Activated CD8-positive, alpha-beta T cell treated with anti-CD3 and anti-CD28 coated beads, Interleukin-2, amount 10 ng/mL, durations not matched to agents 7 days and 5 days (primary cell): Measurements from ENCODE around the gene NTMT2. TPM values are rescaled to one million over a fixed set of nuclear protein-coding genes. Genes with fewer than 3 reads are reported as not detected.

Experiments
- ATAC-seq: fragments of 150-1000 bp; cut with Tn5 transposase; one replicate; pipeline ENCODE4 v1.10.0; 2021; ENCODE audit warnings: moderate library complexity
- CTCF ChIA-PET: fragments of 350-600 bp; sonication (Branson Sonifier 250); formaldehyde crosslinking; loops from one replicate; lab custom pipeline; 2021; ENCODE audit warnings: antibody characterized with exemption; lab: Charles Lee
- POLR2A ChIA-PET: fragments of 350-600 bp; sonication (Branson Sonifier 250); formaldehyde crosslinking; loops from one replicate; lab custom pipeline; 2021; ENCODE audit warnings: antibody characterized with exemption; lab: Charles Lee
- DNase-seq: peaks from one replicate; pipeline ENCODE4 v3.0.0-alpha.2; 2020
- H3K27ac Mint-ChIP-seq: one replicate; pipeline ENCODE4 v1.8.0; 2021; ENCODE audit warnings: mild to moderate bottlenecking, mixed read lengths
- H3K27me3 Mint-ChIP-seq: one replicate; pipeline ENCODE4 v1.8.0; 2021; ENCODE audit warnings: low read depth, mixed read lengths
- H3K36me3 Mint-ChIP-seq: one replicate; pipeline ENCODE4 v1.8.0; 2021; ENCODE audit warnings: low read depth, mixed read lengths
- H3K4me1 Mint-ChIP-seq: one replicate; pipeline ENCODE4 v1.8.0; 2021; ENCODE audit warnings: low read depth, mixed read lengths
- H3K4me3 Mint-ChIP-seq: one replicate; pipeline ENCODE4 v1.8.0; 2021; ENCODE audit warnings: mild to moderate bottlenecking, mixed read lengths
- H3K9me3 Mint-ChIP-seq: one replicate; pipeline ENCODE4 v1.8.0; 2022; ENCODE audit warnings: mixed read lengths; ENCODE audit not compliant: insufficient read depth
- microRNA-seq: library from miRNA; unstranded; fragments of <30 nt; microRNA quantifications from one replicate; pipeline ENCODE4 v1.2.0, GENCODE V29; 2022
- total RNA-seq, 2 experiments: library from RNA; stranded (reverse); gene quantifications; one replicate each; pipeline ENCODE4 v1.2.3, GENCODE V29; 2021

Gene NTMT2
- total RNA-seq, 2 experiments from 2014 or later = not detected

- POLR2A ChIA-PET = no interaction called here
- ATAC-seq (no peak), DNase-seq (no peak)
- Mint-ChIP-seq H3K27me3 (peaks cover 3% of the 10 kb centered on the region), H3K4me1 (no peaks in the 10 kb centered on the region), H3K36me3 (no peaks in the 10 kb centered on the region), H3K27ac (no peak overlapping the region), H3K4me3 (no peak overlapping the region), H3K9me3 (no peaks in the 10 kb centered on the region)
- CTCF ChIA-PET = no interaction called here
These were observed 68.6 kb downstream of the NTMT2 start for GRCh38 chr1:170214117-170215032.

GRCh38 chr1:170215072-170215885 lies 69.5 kb downstream of the NTMT2 start:
- DNase-seq = no peak
- no peaks in the 10 kb centered on the region for H3K36me3 Mint-ChIP-seq
- H3K4me3 Mint-ChIP-seq = no peak overlapping the region
- no peak for ATAC-seq
- CTCF ChIA-PET = no interaction called here
- no peaks in the 10 kb centered on the region for H3K9me3 Mint-ChIP-seq
- H3K27me3 Mint-ChIP-seq = peaks cover 3% of the 10 kb centered on the region
- no peak overlapping the region for H3K27ac Mint-ChIP-seq
- POLR2A ChIA-PET = no interaction called here
- no peaks in the 10 kb centered on the region for H3K4me1 Mint-ChIP-seq

- Mint-ChIP-seq H3K27ac (no peak overlapping the region), H3K4me3 (no peak overlapping the region), H3K27me3 (peaks cover 5% of the 10 kb centered on the region), H3K36me3 (no peaks in the 10 kb centered on the region), H3K4me1 (no peaks in the 10 kb centered on the region), H3K9me3 (no peaks in the 10 kb centered on the region)
- DNase-seq (no peak), ATAC-seq (no peak)
- ChIA-PET CTCF (no interaction called here), POLR2A (no interaction called here)
These were observed 71.9 kb downstream of the NTMT2 start for GRCh38 chr1:170217517-170218256.

GRCh38 chr1:170218257-170218650 lies 72.5 kb downstream of the NTMT2 start:
- no peaks in the 10 kb centered on the region for H3K36me3 Mint-ChIP-seq

More at GRCh38 chr1:170218257-170218650, 72.5 kb downstream of the NTMT2 start:
- no peak for DNase-seq
- no peak overlapping the region for H3K27ac Mint-ChIP-seq
- no peak overlapping the region for H3K4me3 Mint-ChIP-seq
- POLR2A ChIA-PET = no interaction called here
- ATAC-seq = no peak
- no peaks in the 10 kb centered on the region for H3K9me3 Mint-ChIP-seq
- H3K4me1 Mint-ChIP-seq = no peaks in the 10 kb centered on the region
- peaks cover 5% of the 10 kb centered on the region for H3K27me3 Mint-ChIP-seq
- CTCF ChIA-PET = no interaction called here

Small RNAs within 50 kb of the gene (microRNA-seq; reads per million reads assigned to microRNA genes)
- gene MIR3119-1 = not detected
- gene MIR3119-2 = not detected

Other genes starting within 250 kb of the NTMT2 start
- gene KIFAP3, start 71.3 kb upstream of the NTMT2 start, total RNA-seq = 10 to 100 TPM; 20.1 to 21.7 TPM